HepG2 (cell line): Measurements from ENCODE around the gene DTNB. TPM values are rescaled to one million over a fixed set of nuclear protein-coding genes. Genes with fewer than 3 reads are reported as not detected.

Experiments
- CEBPB ChIP-seq: IDR thresholded peaks from 2 replicates; pipeline ENCODE4 v1.6.1; 2011; ENCODE audit warnings: low read depth, low read length, improper control_type of control experiment, borderline replicate concordance
- KDM5B ChIP-seq: sonication (generic); formaldehyde crosslinking; IDR thresholded peaks from 2 replicates; pipeline ENCODE4 v1.4.0; 2020; ENCODE audit warnings: missing genetic modification reagents, mild to moderate bottlenecking, borderline replicate concordance
- MAF1 ChIP-seq: sonication (generic); formaldehyde crosslinking; IDR thresholded peaks from 2 replicates; pipeline ENCODE4 v1.5.0; 2020; ENCODE audit warnings: missing genetic modification reagents, borderline replicate concordance
- MEF2D ChIP-seq: sonication (generic); formaldehyde crosslinking; IDR thresholded peaks from 2 replicates; pipeline ENCODE4 v1.5.1; 2020; ENCODE audit warnings: mild to moderate bottlenecking, missing genetic modification reagents
- MEIS2 ChIP-seq: sonication (generic); formaldehyde crosslinking; IDR thresholded peaks from 2 replicates; pipeline ENCODE4 v1.9.0; 2021; ENCODE audit warnings: mild to moderate bottlenecking, missing genetic modification reagents
- NR2F1 ChIP-seq, 2 experiments: fragments of 450-650 bp in 1 of 2; formaldehyde crosslinking in 1 of 2; IDR thresholded peaks; 2 replicates each; pipeline versions ENCODE4 v1.5.0 to v1.6.1; 2016 to 2020; ENCODE audit warnings: mild to moderate bottlenecking in 1 of 2, missing compliant biosample characterization in 1 of 2, missing genetic modification reagents in 1 of 2, moderate library complexity in 1 of 2
- NRL ChIP-seq: sonication (generic); formaldehyde crosslinking; IDR thresholded peaks from 2 replicates; pipeline ENCODE4 v1.5.0; 2020; ENCODE audit warnings: missing genetic modification reagents, mild to moderate bottlenecking, moderate library complexity, borderline replicate concordance
- ZBTB7A ChIP-seq: sonication (generic); formaldehyde crosslinking; IDR thresholded peaks from 2 replicates; pipeline ENCODE4 v1.8.0; 2022; ENCODE audit warnings: mild to moderate bottlenecking, missing genetic modification reagents
- ZNF292 ChIP-seq: sonication (generic); formaldehyde crosslinking; IDR thresholded peaks from 2 replicates; pipeline ENCODE4 v1.8.1; 2022; ENCODE audit warnings: mild to moderate bottlenecking, low read depth, missing genetic modification reagents, borderline replicate concordance
- ZNF446 ChIP-seq: sonication (generic); formaldehyde crosslinking; IDR thresholded peaks from 2 replicates; pipeline ENCODE4 v1.5.0; 2020; ENCODE audit warnings: mild to moderate bottlenecking, missing genetic modification reagents
- ZNF598 ChIP-seq: sonication (generic); formaldehyde crosslinking; IDR thresholded peaks from 2 replicates; pipeline ENCODE4 v1.5.1; 2020; ENCODE audit warnings: mild to moderate bottlenecking, missing genetic modification reagents, borderline replicate concordance
- polyA plus RNA-seq, 8 experiments: library from polyadenylated mRNA; depleted of rRNA in 3 of 8; stranded (reverse) in 7 of 8; unstranded in 1 of 8; fragments of >200 nt; fragmentation: Illumina TruSeq in 4 of 8; extraction: Trizol in 4 of 8; gene quantifications; 2 replicates each; pipeline versions ENCODE4 v1.2.1 to v1.2.3, GENCODE V29; 2011 to 2016; ENCODE audit warnings: low read depth in 4 of 8, missing spikeins in 1 of 8, mixed read lengths in 1 of 8; ENCODE audit not compliant: insufficient read depth in 1 of 8
- total RNA-seq, 5 experiments: library from RNA; depleted of rRNA; stranded (reverse); fragments of >200 nt; fragmentation: Illumina TruSeq; extraction: Trizol; gene quantifications; 2 replicates each; pipeline ENCODE4 v1.2.3, GENCODE V29; 2016; ENCODE audit warnings: low read depth in 1 of 5
- TF ChIP-seq, protein P1 (sequence below): sonication (generic); formaldehyde crosslinking; IDR thresholded peaks from 2 replicates; pipeline ENCODE4 v1.5.0; 2020; ENCODE audit warnings: mild to moderate bottlenecking, missing genetic modification reagents, borderline replicate concordance
- TF ChIP-seq, protein P2 (sequence below): sonication (generic); formaldehyde crosslinking; IDR thresholded peaks from 2 replicates; pipeline ENCODE4 v1.5.1; 2020; ENCODE audit warnings: missing genetic modification reagents, mild to moderate bottlenecking, borderline replicate concordance
- TF ChIP-seq, protein P3 (sequence below): sonication (generic); formaldehyde crosslinking; IDR thresholded peaks from 2 replicates; pipeline ENCODE4 v1.4.0; 2020; ENCODE audit warnings: mild to moderate bottlenecking, missing genetic modification reagents
- TF ChIP-seq, protein P4 (sequence below): sonication (generic); formaldehyde crosslinking; IDR thresholded peaks from 2 replicates; pipeline ENCODE4 v1.4.0; 2020; ENCODE audit warnings: mild to moderate bottlenecking, missing genetic modification reagents, borderline replicate concordance

The DTNB gene
- total and polyA plus RNA-seq, 2 of the 13 experiments (the other 11 are each of a cell fraction or from before 2014, with no cell fraction given): 14.4 to 23.9 TPM

DNA sequence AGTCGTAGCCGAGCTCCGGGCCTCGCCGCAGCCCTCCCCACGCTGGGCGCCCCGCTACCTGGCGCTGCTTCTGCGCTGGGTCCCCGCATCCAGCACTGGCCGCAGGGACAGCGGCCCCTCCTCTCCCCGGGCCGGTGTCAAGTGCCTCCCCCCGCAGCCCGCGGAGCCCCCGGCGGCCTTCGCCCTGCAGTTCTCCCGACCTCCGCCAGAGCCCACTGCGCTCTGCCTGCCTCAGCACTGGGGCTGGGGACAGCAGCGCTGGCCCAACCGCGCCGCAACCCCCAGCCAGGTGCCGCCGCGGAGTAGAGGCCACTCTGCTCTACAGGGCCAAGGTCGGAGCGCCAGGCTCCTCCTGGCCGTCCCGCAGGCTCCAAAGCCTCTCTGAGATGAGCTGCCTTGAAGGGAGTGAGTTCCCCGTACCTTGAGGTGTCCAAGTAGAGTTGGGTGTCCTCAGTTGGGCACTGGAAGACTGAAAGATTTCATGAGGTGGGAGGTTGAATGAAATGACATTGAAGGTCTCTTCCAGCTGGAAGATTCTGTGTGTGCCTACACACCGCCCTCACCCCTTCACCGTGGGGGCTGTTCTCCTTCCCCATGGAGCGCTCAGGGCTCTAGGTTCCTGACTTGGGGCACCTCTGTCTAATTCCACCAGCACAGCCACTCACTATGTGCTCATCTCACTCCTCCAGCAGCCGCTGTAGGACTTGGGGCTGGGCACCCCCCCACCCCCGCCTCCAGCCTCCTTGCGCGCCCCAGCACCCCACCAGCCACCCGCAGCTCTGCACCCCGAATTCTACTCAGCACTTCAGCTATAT, 330.8 kb downstream of the DTNB start (continued):
- TF ChIP-seq CEBPB (no peak), KDM5B (CRISPR knock-in tag) (peak; percentile 95; the same call in 1 of the 2 replicates), MEIS2 (CRISPR knock-in tag) (peak; percentile 92), MEF2D (peak; percentile 49; the same call in 1 of the 2 replicates), NR2F1 (CRISPR knock-in tag; IDR thresholded peaks at IDR 0.05) (peak; percentile 59 to 62), ZBTB7A (CRISPR knock-in tag) (peak; percentile 98), NRL (CRISPR knock-in tag) (peak; percentile 79; the same call in 1 of the 2 replicates), ZNF446 (CRISPR knock-in tag) (0 out of 2 replicates have a peak, but pooled peaks have one; percentile 52), ZNF292 (CRISPR knock-in tag) (peak; percentile 59; the same call in 1 of the 2 replicates), ZNF598 (peak; percentile 83; the same call in 1 of the 2 replicates), MAF1 (CRISPR knock-in tag) (peak; percentile 57; the same call in 1 of the 2 replicates)
- TF ChIP-seq, protein P1, sequence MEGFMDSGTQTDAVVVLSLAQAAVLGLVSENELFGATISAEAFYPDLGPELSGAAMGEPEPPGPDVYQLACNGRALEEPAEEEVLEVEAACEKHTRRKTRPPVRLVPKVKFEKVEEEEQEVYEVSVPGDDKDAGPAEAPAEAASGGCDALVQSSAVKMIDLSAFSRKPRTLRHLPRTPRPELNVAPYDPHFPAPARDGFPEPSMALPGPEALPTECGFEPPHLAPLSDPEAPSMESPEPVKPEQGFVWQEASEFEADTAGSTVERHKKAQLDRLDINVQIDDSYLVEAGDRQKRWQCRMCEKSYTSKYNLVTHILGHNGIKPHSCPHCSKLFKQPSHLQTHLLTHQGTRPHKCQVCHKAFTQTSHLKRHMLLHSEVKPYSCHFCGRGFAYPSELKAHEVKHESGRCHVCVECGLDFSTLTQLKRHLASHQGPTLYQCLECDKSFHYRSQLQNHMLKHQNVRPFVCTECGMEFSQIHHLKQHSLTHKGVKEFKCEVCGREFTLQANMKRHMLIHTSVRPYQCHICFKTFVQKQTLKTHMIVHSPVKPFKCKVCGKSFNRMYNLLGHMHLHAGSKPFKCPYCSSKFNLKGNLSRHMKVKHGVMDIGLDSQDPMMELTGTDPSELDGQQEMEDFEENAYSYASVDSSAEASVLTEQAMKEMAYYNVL (CRISPR knock-in tag): 0 out of 2 replicates have a peak, but pooled peaks have one; percentile 73
- TF ChIP-seq, protein P2, sequence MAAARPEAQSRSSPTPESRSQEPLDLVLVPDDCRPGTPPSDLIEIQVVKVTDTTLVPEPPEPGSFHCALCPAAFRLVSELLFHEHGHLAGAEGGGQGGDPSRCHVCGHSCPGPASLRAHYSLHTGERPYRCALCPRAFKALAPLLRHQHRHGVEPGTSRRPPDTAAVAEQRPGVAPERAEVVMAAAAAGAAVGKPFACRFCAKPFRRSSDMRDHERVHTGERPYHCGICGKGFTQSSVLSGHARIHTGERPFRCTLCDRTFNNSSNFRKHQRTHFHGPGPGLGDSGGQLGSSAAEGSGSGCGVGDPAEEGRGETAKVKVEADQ (CRISPR knock-in tag): peak; percentile 34; the same call in 1 of the 2 replicates
- TF ChIP-seq, protein P3, sequence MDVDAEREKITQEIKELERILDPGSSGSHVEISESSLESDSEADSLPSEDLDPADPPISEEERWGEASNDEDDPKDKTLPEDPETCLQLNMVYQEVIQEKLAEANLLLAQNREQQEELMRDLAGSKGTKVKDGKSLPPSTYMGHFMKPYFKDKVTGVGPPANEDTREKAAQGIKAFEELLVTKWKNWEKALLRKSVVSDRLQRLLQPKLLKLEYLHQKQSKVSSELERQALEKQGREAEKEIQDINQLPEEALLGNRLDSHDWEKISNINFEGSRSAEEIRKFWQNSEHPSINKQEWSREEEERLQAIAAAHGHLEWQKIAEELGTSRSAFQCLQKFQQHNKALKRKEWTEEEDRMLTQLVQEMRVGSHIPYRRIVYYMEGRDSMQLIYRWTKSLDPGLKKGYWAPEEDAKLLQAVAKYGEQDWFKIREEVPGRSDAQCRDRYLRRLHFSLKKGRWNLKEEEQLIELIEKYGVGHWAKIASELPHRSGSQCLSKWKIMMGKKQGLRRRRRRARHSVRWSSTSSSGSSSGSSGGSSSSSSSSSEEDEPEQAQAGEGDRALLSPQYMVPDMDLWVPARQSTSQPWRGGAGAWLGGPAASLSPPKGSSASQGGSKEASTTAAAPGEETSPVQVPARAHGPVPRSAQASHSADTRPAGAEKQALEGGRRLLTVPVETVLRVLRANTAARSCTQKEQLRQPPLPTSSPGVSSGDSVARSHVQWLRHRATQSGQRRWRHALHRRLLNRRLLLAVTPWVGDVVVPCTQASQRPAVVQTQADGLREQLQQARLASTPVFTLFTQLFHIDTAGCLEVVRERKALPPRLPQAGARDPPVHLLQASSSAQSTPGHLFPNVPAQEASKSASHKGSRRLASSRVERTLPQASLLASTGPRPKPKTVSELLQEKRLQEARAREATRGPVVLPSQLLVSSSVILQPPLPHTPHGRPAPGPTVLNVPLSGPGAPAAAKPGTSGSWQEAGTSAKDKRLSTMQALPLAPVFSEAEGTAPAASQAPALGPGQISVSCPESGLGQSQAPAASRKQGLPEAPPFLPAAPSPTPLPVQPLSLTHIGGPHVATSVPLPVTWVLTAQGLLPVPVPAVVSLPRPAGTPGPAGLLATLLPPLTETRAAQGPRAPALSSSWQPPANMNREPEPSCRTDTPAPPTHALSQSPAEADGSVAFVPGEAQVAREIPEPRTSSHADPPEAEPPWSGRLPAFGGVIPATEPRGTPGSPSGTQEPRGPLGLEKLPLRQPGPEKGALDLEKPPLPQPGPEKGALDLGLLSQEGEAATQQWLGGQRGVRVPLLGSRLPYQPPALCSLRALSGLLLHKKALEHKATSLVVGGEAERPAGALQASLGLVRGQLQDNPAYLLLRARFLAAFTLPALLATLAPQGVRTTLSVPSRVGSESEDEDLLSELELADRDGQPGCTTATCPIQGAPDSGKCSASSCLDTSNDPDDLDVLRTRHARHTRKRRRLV (CRISPR knock-in tag): no peak
- TF ChIP-seq, protein P4, sequence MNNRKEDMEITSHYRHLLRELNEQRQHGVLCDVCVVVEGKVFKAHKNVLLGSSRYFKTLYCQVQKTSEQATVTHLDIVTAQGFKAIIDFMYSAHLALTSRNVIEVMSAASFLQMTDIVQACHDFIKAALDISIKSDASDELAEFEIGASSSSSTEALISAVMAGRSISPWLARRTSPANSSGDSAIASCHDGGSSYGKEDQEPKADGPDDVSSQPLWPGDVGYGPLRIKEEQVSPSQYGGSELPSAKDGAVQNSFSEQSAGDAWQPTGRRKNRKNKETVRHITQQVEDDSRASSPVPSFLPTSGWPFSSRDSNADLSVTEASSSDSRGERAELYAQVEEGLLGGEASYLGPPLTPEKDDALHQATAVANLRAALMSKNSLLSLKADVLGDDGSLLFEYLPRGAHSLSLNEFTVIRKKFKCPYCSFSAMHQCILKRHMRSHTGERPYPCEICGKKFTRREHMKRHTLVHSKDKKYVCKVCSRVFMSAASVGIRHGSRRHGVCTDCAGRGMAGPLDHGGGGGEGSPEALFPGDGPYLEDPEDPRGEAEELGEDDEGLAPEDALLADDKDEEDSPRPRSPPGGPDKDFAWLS: peak; percentile 78; the same call in 1 of the 2 replicates
